COLO829 (cell line): ENCODE measurements around the gene SLC25A11.
"Not testable (repeated sequence)": the region's sequence is repeated elsewhere in the genome, so short reads cannot be mapped to it uniquely, and the experiment has no call there.

Experiments used
- DNase-seq: peaks from one replicate; pipeline ENCODE4 v3.0.0; 2012; ENCODE audit warnings: low spot score

Gene SLC25A11

DNA sequence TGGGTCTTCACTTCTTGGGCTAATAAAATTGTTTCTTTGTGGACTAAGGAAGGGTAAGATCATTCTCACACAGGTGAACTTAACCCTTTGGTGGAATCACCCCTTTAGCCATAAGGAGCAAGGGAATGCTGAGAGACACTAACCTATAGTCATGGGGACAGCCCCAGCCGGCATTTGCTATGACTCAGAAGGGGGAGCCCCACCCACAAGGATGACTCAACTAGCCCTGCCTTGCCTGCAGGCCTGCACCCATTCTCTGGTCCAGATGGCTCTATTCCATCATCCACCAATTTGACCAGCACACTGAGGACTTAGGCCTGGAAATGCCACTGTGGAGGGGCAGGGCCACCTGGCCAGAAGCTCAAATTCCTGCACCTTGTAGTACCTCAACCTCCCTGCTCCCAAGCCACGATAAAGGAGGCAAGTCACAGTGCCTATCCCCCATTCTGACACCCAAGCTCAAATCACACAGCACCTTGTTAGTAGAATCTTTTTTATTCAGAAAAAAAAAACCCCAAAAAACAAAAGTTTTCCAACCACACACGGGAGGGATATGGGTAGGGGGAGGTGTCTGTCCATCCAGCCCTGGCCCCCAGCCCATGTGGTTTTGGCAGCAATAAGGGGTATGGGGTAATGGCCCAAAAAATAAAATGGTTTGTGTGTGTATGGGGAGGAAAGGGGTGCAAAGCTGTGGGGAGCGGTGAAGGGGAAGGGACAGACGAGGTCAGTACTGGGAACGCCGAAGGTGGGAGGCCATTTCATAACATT is 5.5 kb upstream of the SLC25A11 start:
- DNase-seq, result peak; percentile 90

DNA sequence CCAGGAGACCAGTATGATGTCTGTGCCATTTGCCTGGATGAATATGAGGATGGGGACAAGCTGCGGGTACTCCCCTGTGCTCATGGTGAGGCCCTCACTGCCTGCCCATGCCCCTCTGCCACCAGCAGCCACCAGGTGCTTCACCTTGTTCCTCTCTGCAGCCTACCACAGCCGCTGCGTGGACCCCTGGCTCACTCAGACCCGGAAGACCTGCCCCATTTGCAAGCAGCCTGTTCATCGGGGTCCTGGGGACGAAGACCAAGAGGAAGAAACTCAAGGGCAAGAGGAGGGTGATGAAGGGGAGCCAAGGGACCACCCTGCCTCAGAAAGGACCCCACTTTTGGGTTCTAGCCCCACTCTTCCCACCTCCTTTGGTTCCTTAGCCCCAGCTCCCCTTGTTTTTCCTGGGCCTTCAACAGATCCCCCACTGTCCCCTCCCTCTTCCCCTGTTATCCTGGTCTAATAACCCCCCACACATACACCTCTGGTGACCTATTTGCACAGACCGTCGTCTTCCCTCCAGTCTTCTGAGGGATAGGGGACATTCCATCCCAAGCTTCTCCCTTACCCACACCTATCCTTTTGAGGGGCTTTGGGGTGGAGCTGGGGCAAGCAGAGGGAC is 4.8 kb upstream of the SLC25A11 start:
- DNase-seq, result no peak

DNA sequence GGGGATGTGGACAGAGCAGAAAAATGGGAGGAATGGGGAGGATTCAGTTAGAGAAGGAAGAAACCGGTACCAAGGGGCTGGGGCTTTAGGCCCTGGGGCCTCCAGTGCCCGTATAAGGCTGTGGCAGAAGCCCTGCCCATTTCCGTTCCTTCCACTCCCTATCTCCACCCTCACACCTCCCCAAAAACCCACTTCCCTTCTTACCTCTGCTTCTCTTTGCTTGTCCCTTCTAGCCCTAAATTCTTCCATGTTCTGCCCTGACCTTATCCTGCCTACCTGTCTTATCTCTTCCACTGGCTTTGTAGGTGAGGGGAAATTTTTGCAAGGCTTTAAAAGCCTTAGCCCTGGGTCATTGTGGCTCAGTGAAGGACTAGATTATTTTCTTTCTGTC is 4.3 kb upstream of the SLC25A11 start:
- DNase-seq, result no peak

- DNase-seq, result no peak
These were observed 3.1 kb upstream of the SLC25A11 start for GRCh38 chr17:4942760-4943508.

- no peak for DNase-seq
These were observed 1.4 kb upstream of the SLC25A11 start for GRCh38 chr17:4941319-4941610.

- peak; percentile 87 for DNase-seq
These were observed 891 bp upstream of the SLC25A11 start for GRCh38 chr17:4940555-4941318.

DNA sequence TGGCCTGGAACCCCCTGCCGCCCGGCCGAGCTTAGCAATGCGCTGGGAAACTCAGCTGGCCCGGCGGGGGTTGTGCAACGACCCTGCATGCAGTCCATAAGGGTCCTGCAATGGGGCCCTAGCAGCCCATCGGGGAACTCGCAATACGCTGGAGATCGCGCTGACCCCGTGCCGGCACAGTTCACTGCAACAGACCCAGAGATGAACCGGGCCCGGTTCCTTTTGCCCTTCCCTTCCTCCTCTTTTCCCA is 375 bp downstream of the SLC25A11 start:
- DNase-seq, result no peak

DNA sequence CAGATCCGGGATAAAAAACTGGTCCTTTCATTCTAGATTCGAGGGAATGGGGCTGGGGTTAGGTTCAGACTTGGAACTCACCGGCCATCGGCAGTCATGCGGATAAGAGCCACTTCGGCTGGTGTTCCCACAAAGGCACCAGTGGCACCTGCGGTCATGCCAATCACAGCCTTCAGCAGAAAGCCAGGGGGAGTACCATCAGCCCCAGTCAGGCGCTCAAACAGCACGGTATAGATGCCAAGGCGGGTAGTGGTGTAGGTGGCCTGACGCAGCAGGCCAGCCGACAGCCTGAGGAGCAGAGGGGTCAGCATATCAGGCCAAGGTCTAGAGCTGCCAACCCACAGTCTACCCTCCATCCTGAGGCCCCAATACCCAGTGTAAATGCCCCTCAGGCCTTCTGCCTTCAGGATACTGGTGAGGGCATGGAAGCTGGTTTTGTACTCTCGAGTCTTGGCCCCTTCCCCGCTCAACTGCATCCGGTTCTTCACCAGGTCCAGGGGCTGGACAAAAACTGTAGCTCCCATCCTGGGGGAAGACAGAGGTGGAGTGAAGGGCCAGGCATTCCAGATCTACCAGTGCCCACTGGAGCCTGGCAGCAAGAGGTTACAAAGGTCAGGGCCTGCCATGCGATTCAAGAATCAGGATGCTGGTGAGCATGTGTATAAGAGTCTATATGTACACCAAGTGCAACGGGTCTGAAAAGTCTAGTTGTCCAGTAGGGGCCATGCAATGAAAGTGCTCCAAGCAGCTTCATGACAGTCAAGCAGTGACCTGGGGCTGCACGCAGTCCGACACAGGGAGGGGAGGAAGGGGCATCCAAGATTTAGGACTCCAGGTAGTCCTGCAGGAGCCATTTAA is 929 bp downstream of the SLC25A11 start:
- no peak for DNase-seq

DNA sequence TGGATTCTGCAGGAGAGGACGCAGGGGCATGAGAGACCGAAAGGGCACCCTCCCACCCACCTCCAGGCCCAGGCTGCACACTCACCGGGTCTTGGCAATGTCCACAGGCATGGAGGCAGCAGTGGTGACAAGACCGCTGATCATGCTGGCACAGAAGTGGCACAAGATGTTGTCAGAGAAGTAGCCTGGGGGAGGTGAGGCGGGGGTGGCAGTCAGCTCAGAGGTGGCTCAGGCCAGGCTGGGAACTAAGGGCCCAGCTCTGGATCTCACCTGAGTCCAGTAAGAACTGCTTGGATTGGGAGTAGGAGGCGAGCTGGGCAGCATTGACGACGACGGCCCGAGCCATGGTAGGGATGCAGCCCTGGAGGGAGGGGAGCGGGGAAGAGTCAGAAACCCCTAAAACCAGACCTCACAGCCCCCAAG is 1.8 kb downstream of the SLC25A11 start:
- no peak for DNase-seq

DNA sequence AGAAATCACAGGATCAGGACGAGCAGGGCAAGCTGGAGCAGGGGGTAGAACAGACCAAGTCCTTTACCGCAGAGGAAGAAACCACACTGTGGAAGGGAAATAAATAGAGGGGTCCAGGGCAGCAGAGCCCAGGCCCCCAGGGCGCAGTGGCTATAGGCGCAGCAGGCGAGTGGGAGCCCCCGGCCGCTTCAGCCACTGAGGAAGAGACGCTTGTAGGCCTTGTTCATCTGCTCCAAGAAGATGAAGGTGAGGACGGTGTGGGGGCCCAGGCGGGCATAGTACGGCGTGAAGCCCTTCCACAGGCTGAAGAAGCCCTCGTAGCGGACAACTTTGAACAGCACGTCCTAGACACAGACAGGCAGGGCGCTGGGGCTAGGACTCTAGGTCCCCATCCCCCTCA is 2.3 kb downstream of the SLC25A11 start:
- DNase-seq, result no peak

GRCh38 chr17:4936436-4936835 is 3.4 kb downstream of the SLC25A11 start:
- no peak for DNase-seq

DNA sequence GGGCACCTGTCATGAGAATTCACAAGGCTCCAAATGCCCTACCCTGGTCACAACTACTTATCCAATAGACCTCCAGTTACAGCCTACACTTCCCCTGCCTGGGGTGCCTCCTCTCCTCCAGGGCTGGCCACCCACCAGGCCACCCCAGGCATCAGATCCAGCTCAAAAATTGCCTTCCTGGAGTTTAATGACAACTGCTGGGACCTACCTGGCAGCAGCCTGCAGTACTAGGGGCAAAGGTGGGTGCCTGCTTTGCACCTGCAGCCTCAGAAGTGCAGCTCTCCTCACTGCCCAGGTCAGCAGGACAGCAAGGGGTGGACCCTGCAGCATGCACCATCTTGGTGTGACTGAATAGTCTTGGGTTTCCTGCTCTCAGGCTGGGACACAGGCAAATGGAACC is 4.2 kb downstream of the SLC25A11 start:
- no peak for DNase-seq

- no peak for DNase-seq
These were observed 5.5 kb downstream of the SLC25A11 start for GRCh38 chr17:4934173-4934979.

DNA sequence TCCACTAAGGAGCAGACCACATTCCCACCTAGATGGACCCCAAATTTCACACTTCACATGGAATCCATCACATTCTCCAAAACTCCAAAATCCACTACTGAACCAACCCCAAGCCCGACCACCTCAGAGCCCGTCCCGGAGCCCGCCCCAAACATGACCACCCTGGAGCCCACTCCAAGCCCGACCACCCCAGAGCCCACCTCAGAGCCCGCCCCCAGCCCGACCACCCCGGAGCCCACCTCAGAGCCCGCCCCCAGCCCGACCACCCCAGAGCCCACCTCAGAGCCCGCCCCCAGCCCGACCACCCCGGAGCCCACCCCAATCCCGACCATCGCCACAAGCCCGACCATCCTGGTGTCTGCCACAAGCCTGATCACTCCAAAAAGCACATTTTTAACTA is 6.2 kb downstream of the SLC25A11 start:
- no peak for DNase-seq

GRCh38 chr17:4932756-4933155 is 7.1 kb downstream of the SLC25A11 start:
- no peak for DNase-seq

- no peak for DNase-seq
These were observed 7.9 kb downstream of the SLC25A11 start, which contains the start of gene GP1BA for GRCh38 chr17:4931963-4932362. Gene GP1BA (plus strand): TSS chr17:4932277. CDS start chr17:4932605, 328 bp downstream.

GRCh38 chr17:4928881-4929280 is 11.0 kb downstream of the SLC25A11 start:
- no peak for DNase-seq

GRCh38 chr17:4926577-4927335 is 13.1 kb downstream of the SLC25A11 start:
- not testable (repeated sequence) for DNase-seq

GRCh38 chr17:4921320-4921719 is 18.5 kb downstream of the SLC25A11 start:
- DNase-seq, result no peak

DNA sequence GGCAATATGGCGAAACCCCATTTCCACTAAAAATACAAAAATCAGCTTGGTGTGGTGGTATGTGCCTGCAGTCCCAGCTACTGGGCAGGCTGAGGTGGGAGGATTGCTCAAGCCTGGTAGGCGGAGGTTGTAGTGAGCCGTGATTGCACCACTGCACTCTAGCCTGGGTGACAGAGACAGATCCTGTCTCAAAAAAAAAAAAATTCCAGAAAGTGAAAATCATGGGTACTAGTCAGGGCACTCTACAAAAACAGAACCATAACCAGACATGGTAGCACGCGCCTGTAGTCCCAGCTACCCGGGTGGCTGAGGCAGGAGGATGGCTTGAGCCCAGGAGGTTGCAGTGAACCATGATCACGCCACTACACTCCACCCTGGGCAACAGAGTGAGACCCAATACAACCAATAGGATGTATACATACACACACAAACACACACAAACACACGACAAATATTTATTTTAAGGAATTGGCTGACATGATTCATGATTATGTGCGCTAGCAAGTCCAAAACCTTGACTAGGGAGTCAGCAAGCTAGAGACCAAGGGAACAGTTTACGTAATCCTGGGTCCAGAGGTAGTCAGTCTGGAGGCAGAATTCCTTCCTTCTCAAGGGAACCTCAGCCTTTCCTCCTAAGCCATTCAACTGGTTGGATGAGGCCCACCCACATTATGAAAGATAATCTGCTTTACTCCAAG is 19.3 kb downstream of the SLC25A11 start:
- no peak for DNase-seq
